ENCODE measurements around the gene SYNE1. TPM values are rescaled to one million over a fixed set of nuclear protein-coding genes. Genes with fewer than 3 reads are reported as not detected.
A peak's percentile ranks its signal among the peaks of the same experiment; 100 is the strongest.

The SYNE1 gene
- total and polyA plus RNA-seq, 8 donors: 12.8 to 279 (median 108) TPM

GRCh38 chr6:152226119-152226518 is 411.0 kb downstream of the SYNE1 start:
- Histone ChIP-seq H3K27me3 (no peaks in the 10 kb centered on the region), H3K4me1 (no peaks in the 10 kb centered on the region), H3K4me3 (no peak overlapping the region), H3K36me3 (peaks cover 35 to 75% (median 71%) of the 10 kb centered on the region in 4 donors), H3K9me3 (peaks cover 7 to 22% (median 15%) of the 10 kb centered on the region in 4 donors), H3K27ac (no peak overlapping the region)
- intact Hi-C loops (cut with DNase I; ENCODE audit: low total_unique reads): no loop called here
- TF ChIP-seq POLR2A (IDR thresholded peaks at IDR 0.05) (no peak), CTCF (IDR thresholded peaks at IDR 0.05) (no peak), POLR2AphosphoS5 (IDR thresholded peaks at IDR 0.05) (no peak), EP300 (IDR thresholded peaks at IDR 0.05) (no peak)
- 90 to 97% (median 93%) methylated on average over 2 of the region's 2 CpGs for WGBS, 5 donors
- DNase-seq: no peak

- no peaks in the 10 kb centered on the region for H3K4me1 ChIP-seq
- intact Hi-C loops (cut with DNase I; ENCODE audit: low total_unique reads): no loop called here
- 67 to 82% (median 75%) methylated on average over 7 of the region's 7 CpGs for WGBS, 5 donors
- H3K27ac ChIP-seq: no peak overlapping the region
- peaks cover 7 to 22% (median 15%) of the 10 kb centered on the region in 4 donors for H3K9me3 ChIP-seq
- no peaks in the 10 kb centered on the region for H3K27me3 ChIP-seq
- TF ChIP-seq EP300 (IDR thresholded peaks at IDR 0.05): no peak
- TF ChIP-seq POLR2AphosphoS5 (IDR thresholded peaks at IDR 0.05): no peak
- TF ChIP-seq CTCF (IDR thresholded peaks at IDR 0.05): no peak
- no peak for TF ChIP-seq POLR2A (IDR thresholded peaks at IDR 0.05)
- H3K4me3 ChIP-seq: no peak overlapping the region
- peak in 1 of 2 donors; percentile 36 for DNase-seq
- peaks cover 42 to 75% (median 71%) of the 10 kb centered on the region in 4 donors for H3K36me3 ChIP-seq
Observed at GRCh38 chr6:152225241-152225934, 411.8 kb downstream of the SYNE1 start.

- no peaks in the 10 kb centered on the region for H3K27me3 ChIP-seq
- intact Hi-C loops (cut with DNase I; ENCODE audit: low total_unique reads): no loop called here
- no peak for TF ChIP-seq CTCF (IDR thresholded peaks at IDR 0.05)
- no peak for TF ChIP-seq EP300 (IDR thresholded peaks at IDR 0.05)
- no peak for TF ChIP-seq POLR2AphosphoS5 (IDR thresholded peaks at IDR 0.05)
- TF ChIP-seq POLR2A (IDR thresholded peaks at IDR 0.05): no peak
- 62 to 78% (median 69%) methylated on average over 3 of the region's 3 CpGs for WGBS, 5 donors
- no peak overlapping the region for H3K27ac ChIP-seq
- no peaks in the 10 kb centered on the region for H3K4me1 ChIP-seq
- H3K36me3 ChIP-seq: peaks cover 40 to 75% (median 71%) of the 10 kb centered on the region in 4 donors
- DNase-seq: no peak
- H3K4me3 ChIP-seq: no peak overlapping the region
- peaks cover 7 to 22% (median 15%) of the 10 kb centered on the region in 4 donors for H3K9me3 ChIP-seq
Observed at GRCh38 chr6:152223636-152224035, 413.5 kb downstream of the SYNE1 start.

GRCh38 chr6:152221806-152222628 is 415.1 kb downstream of the SYNE1 start:
- no peaks in the 10 kb centered on the region for H3K27me3 ChIP-seq
- no peak overlapping the region for H3K27ac ChIP-seq
- no peak overlapping the region for H3K4me3 ChIP-seq
- intact Hi-C loops (cut with DNase I; ENCODE audit: low total_unique reads): no loop called here
- 89 to 98% (median 95%) methylated on average over 4 of the region's 4 CpGs for WGBS, 5 donors
- no peak for DNase-seq
- H3K36me3 ChIP-seq: peaks cover 45 to 87% (median 82%) of the 10 kb centered on the region in 4 donors
- no peak for TF ChIP-seq POLR2AphosphoS5 (IDR thresholded peaks at IDR 0.05)
- no peak for TF ChIP-seq POLR2A (IDR thresholded peaks at IDR 0.05)
- TF ChIP-seq EP300 (IDR thresholded peaks at IDR 0.05): no peak
- TF ChIP-seq CTCF (IDR thresholded peaks at IDR 0.05): no peak
- H3K4me1 ChIP-seq: no peaks in the 10 kb centered on the region
- H3K9me3 ChIP-seq: peaks cover 7 to 22% (median 15%) of the 10 kb centered on the region in 4 donors
